HepG2 (cell line): ENCODE measurements around the gene CTSA. TPM values are rescaled to one million over a fixed set of nuclear protein-coding genes. Genes with fewer than 3 reads are reported as not detected.

Source experiments
- KLF13 ChIP-seq: sonication (generic); formaldehyde crosslinking; IDR thresholded peaks from 2 replicates; pipeline ENCODE4 v1.4.0; 2020; ENCODE audit warnings: mild to moderate bottlenecking, missing genetic modification reagents
- MEIS2 ChIP-seq: sonication (generic); formaldehyde crosslinking; IDR thresholded peaks from 2 replicates; pipeline ENCODE4 v1.9.0; 2021; ENCODE audit warnings: mild to moderate bottlenecking, missing genetic modification reagents
- NFKBIZ ChIP-seq: IDR thresholded peaks from 2 replicates; pipeline ENCODE4 v1.6.1; 2018; ENCODE audit warnings: missing genetic modification reagents, missing compliant biosample characterization
- RAD51 ChIP-seq: fragments of 450-650 bp; IDR thresholded peaks from 2 replicates; pipeline ENCODE4 v1.6.1; 2016; ENCODE audit warnings: borderline replicate concordance
- ZFP37 ChIP-seq: sonication (generic); formaldehyde crosslinking; IDR thresholded peaks from 2 replicates; pipeline ENCODE4 v1.4.0; 2020; ENCODE audit warnings: missing genetic modification reagents, borderline replicate concordance
- ZNF331 ChIP-seq: sonication (generic); formaldehyde crosslinking; IDR thresholded peaks from 2 replicates; pipeline ENCODE4 v1.4.0; 2020; ENCODE audit warnings: missing genetic modification reagents
- ZNF883 ChIP-seq: sonication (generic); formaldehyde crosslinking; IDR thresholded peaks from 2 replicates; pipeline ENCODE4 v1.5.1; 2020; ENCODE audit warnings: mild to moderate bottlenecking, missing genetic modification reagents; ENCODE audit errors: not compliant biosample characterization
- polyA plus RNA-seq, 8 experiments: library from polyadenylated mRNA; depleted of rRNA in 3 of 8; stranded (reverse) in 7 of 8; unstranded in 1 of 8; fragments of >200 nt; fragmentation: Illumina TruSeq in 4 of 8; extraction: Trizol in 4 of 8; gene quantifications; 2 replicates each; pipeline versions ENCODE4 v1.2.1 to v1.2.3, GENCODE V29; 2011 to 2016; ENCODE audit warnings: low read depth in 4 of 8, missing spikeins in 1 of 8, mixed read lengths in 1 of 8; ENCODE audit not compliant: insufficient read depth in 1 of 8
- total RNA-seq, 5 experiments: library from RNA; depleted of rRNA; stranded (reverse); fragments of >200 nt; fragmentation: Illumina TruSeq; extraction: Trizol; gene quantifications; 2 replicates each; pipeline ENCODE4 v1.2.3, GENCODE V29; 2016; ENCODE audit warnings: low read depth in 1 of 5
- TF ChIP-seq, protein P1 (sequence below), 2 experiments: fragments of 450-650 bp in 1 of 2; sonication (generic) in 1 of 2; formaldehyde crosslinking in 1 of 2; IDR thresholded peaks; 2 replicates each; pipeline versions ENCODE4 v1.6.1 to v1.8.0; 2016 to 2022; ENCODE audit warnings: antibody characterized with exemption in 1 of 2, mild to moderate bottlenecking in 1 of 2, missing genetic modification reagents in 1 of 2

The CTSA gene
- total and polyA plus RNA-seq, 2 of the 13 experiments (the other 11 are each of a cell fraction or from before 2014, with no cell fraction given): 202 to 231 TPM

DNA sequence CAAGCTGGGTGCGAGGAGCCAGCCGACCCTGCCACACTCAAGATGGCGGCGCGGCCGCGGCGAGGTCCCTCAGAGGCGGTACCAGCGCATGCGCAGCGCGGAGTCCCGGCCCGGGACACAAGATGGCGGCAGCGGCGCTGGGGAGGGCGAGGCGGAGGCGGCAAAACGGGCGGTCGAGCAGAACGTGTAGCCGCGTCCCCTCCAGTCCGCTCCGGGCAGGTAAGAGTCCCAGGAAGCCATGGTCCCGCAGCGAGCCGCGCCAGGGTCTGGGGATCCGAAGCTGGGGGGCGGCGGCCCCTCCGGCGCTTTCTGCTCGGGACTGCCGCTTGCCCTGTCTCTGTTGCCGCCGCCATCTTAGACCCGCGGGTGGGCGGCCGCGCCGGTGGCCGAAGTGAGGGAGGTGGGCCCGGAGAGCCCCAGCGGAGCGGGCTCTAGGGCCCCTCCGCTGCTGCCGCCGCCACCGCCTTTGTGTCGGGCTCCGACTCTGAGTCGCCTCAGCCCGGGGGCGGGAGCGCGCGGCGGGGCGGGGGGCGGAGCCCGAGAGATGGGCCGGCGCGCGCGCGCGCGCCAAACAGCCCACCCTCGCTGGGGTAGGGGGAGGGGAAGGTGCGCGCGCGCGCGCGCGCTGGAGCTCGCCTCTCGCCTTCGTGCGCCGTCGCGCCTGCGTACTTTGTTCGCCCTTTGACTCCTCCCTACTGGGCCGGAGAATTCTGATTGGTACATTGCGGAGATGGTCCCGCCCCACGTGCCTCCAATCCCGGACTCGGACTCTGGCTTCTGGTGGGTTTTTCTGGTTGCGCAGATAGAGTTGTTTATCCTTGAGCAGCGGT lies 43.7 kb downstream of the CTSA start, which contains the start of gene PCIF1 (continued):
- peak; percentile 96 for TF ChIP-seq KLF13 (CRISPR knock-in tag)
- TF ChIP-seq ZNF883 (CRISPR knock-in tag): peak; percentile 97
- peak; percentile 39; the same call in 1 of the 2 replicates for TF ChIP-seq ZFP37 (CRISPR knock-in tag)
- TF ChIP-seq ZNF331 (CRISPR knock-in tag): peak; percentile 67; the same call in 1 of the 2 replicates
- peak; percentile 49; the same call in 1 of the 2 replicates for TF ChIP-seq RAD51
- TF ChIP-seq, protein P1, sequence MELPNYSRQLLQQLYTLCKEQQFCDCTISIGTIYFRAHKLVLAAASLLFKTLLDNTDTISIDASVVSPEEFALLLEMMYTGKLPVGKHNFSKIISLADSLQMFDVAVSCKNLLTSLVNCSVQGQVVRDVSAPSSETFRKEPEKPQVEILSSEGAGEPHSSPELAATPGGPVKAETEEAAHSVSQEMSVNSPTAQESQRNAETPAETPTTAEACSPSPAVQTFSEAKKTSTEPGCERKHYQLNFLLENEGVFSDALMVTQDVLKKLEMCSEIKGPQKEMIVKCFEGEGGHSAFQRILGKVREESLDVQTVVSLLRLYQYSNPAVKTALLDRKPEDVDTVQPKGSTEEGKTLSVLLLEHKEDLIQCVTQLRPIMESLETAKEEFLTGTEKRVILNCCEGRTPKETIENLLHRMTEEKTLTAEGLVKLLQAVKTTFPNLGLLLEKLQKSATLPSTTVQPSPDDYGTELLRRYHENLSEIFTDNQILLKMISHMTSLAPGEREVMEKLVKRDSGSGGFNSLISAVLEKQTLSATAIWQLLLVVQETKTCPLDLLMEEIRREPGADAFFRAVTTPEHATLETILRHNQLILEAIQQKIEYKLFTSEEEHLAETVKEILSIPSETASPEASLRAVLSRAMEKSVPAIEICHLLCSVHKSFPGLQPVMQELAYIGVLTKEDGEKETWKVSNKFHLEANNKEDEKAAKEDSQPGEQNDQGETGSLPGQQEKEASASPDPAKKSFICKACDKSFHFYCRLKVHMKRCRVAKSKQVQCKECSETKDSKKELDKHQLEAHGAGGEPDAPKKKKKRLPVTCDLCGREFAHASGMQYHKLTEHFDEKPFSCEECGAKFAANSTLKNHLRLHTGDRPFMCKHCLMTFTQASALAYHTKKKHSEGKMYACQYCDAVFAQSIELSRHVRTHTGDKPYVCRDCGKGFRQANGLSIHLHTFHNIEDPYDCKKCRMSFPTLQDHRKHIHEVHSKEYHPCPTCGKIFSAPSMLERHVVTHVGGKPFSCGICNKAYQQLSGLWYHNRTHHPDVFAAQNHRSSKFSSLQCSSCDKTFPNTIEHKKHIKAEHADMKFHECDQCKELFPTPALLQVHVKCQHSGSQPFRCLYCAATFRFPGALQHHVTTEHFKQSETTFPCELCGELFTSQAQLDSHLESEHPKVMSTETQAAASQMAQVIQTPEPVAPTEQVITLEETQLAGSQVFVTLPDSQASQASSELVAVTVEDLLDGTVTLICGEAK (IDR thresholded peaks at IDR 0.05): no peak
- TF ChIP-seq, protein P1 (CRISPR knock-in tag; IDR thresholded peaks at IDR 0.05): peak; percentile 82
- peak; percentile 80 for TF ChIP-seq MEIS2 (CRISPR knock-in tag)
- TF ChIP-seq NFKBIZ: peak; percentile 85
